Mucosa of gallbladder (tissue), 1 donor: ENCODE results near the gene CC2D1A. TPM values are rescaled to one million over a fixed set of nuclear protein-coding genes. Genes with fewer than 3 reads are reported as not detected.
A peak's percentile ranks its signal among the peaks of the same experiment; 100 is the strongest.
"Not testable (repeated sequence)": the region's sequence is repeated elsewhere in the genome, so short reads cannot be mapped to it uniquely, and the experiment has no call there.

Experiments
- DNase-seq: peaks from one replicate; pipeline ENCODE4 v3.0.0-alpha.2; 2020; ENCODE audit warnings: low spot score
- total RNA-seq: library from RNA; stranded (reverse); gene quantifications from one replicate; pipeline ENCODE4 v1.2.1, GENCODE V29; 2021
- donor health status: DM: no; HTN: no; CAD: no.

CC2D1A gene
- total RNA-seq, 1 donor from 2014 or later: 57.1 TPM

DNA sequence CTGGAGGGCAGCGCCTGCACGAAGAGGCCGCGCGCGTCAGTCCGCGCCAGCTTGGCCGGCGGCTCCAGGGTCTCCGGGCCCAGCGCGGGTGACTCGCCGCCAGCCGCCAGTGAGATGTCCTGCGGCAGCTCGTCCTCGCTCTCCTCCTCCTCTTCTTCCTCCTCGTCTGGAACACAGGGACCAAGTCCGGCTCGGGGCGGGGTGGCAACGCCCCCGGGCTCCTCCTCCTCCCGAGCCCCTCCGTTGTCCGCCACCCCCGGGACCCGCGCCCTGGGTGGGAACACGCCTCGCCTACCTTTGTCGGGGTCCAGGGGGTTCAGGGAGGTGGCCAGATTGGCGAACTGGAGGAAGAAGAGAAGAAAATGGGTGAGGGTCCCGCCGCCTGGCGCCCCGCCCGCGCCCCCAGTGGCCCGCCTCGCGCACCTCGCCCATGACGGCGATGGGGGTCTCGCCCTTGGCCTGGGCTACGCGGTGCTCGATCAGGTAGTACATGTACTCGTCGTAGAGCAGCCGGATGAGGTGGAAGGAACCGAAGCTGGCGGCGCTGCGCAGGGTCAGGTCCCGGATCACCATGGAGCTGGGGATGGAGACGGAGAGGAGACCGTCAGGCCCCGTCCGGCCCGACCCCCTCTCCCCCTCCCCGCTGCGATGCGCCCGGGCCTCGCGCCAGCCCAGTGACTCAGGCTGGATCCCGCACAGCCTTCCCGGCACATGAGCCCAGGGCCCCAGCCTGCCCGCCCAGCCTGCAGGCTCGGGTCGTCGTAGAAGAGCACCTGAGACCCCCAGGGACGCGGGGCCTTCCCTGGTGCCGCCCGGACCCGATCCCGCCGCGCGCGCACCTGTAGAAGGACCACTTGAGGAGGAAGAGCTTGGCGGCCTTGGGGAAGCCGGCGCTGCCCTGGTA lies 57.0 kb downstream of the CC2D1A start:
- no peak for DNase-seq

DNA sequence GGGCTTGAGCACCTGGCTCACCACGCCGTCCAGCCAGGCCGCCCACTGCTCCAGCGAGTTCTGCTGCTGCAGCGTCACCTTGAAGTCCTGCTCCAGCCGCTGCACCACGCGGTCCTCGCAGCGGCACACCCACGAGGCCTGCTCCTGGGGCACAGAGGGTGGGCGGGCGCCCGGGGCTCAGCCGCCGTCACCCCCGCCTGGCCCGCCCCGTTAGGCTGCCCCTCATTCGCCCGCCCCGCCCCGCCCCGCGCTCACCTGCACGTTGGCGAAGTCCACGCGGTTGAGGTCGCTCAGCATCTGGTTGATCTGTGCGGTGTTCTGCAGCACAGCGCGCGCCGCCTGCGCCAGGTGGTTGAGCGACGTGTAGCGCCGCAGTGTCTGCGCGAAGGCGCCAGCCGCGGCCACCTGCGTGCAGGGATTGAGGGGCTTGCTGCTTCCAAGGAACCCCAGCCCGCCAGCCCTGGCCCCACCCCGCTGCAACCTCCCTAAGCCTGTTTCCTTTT lies 57.7 kb downstream of the CC2D1A start:
- DNase-seq: no peak

DNA sequence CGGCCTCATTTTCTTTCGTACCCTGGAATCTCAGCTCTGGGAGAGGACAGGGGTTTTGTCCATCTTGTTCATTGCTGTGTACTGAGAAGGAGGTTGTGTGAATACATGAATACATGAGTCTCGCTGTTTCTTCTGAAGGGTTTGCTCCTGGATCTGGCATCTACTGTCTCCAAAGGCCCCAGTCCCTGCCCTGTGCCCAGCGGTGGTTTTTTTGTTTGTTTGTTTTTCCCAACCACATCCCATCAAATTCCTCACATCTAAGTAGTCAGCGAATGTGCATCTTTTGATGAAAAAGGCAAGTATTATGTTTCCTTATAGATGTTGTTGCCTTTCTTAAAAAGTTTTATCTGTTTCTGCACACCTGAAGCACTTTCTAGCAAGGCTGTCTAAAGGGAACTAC lies 58.8 kb downstream of the CC2D1A start:
- DNase-seq: no peak

DNA sequence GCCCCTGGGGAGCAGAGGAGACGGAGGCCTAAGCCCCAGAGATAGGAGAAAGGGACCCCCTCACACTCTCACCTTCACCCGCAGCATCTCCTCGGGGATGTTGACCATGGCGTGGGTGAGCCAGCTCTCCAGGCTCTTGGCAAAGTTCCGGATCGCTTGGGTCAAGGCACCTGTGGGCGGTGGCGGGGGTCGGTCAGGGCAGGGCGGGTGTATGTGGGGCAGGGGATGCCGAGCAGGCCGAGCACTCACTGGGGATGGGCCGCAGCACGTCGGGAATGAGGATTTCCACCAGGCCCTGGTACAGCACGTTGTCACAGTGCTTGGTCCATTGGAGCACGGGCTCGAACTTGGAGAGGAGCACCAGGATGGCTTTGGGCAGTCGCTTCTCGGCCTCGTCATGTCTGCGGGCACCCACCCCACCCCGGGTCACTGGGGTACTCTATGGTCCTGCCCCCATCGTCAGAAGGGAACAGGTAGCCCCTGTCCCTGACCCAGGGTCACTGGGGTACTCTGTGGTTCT lies 59.4 kb downstream of the CC2D1A start:
- DNase-seq: no peak

DNA sequence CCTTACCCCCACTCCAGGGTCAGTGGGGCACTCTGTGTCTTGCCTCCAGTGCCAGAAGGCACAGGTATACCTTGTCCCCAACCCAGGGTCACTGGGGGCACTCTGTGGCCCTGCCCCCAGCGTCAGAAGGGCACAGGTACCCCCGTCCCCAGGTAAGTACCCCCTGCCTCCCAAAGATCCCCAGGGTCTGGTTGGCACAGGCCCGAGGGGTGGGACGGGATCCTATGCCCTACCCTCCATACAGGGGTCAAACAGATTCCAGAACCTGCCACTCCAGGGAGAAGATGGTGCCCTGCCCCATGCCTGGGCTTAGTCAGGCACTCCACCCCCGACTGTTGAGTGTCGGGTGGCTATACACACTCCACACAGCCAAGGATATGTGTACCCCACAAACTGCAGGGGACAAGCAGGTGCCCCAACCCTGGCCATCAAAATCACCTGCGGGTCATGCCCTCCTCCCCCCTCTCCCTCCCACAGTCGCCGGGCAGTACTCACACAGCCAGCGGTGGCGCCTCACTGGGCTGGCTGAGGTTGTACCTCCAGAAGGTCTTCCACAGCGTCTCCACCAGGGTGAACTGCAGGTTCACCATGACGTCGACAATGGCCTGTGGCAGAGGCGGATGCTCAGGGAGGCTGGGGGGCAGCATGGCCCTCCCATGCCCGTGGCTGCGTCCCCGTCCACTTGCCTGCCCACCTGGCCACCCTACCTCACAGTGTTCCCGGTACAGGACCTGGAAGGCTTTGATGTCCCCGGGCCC lies 60.1 kb downstream of the CC2D1A start:
- DNase-seq: no peak

DNA sequence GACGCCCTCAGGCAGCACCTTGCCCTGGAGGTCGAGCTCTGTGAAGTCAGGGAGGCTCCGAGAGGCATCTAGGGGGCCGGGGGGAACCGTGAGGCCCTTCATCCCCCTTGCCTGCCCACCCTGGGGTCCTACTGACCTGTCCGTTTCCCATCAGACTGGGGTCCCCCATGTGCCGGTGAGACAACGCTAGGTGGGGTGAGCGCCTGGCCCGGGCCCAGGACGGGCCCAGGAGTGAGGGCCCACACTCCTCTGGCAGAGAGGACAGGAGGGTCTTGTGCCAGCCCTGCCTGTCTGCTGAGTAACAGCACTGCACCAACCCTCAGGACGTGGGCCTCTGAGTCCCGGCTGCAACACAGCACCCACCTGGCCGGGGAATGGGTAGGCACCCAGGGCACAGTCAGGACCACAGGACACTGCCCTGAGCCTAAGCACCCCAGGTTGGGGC lies 60.7 kb downstream of the CC2D1A start:
- DNase-seq: no peak

DNA sequence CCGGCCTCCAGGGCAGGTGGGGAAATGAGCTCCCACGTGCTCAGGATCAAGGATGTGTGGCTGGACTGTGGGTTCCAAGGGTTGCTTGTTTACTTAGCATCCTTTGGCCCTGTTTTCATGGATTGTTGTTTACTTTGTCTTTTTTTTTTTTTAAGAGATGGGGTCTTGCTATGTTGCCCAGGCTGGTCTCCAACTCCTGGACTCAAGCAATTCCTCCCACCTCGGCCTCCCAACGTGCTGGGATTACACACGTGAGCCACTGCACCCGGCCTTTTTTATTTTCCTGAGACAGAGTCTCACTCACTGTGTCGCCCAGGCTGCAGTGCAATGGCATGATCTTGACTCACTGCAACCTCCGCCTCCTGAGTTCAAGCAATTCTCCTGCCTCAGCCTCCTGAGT lies 61.2 kb downstream of the CC2D1A start:
- not testable (repeated sequence) for DNase-seq

DNA sequence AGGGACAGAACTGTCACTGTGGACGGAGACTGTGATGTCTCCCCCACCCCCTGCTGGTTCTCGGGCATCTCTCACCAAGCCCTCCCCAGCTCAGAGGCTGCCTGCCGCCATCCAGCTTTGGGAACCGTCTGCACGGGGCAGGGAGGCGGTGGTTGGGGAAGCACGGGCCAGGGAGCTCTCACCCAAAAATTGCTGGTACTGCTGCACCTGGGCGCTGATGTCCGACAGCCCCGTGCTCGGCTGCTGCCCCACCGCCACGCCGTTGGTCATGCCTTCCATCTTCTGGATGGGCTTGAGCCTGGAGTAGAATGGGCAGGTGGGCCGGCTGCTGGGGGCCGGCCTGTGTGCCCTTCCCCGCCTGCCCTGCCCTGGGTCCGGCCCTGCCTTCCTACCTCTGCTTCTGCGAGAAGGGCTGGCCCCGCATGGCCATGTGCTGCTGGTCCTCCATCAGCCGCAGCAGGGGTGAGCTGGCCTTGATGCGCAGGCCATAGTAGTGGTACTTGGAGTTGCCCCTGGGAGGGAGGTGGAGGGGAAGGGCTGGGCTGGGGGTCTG lies 62.5 kb downstream of the CC2D1A start:
- no peak for DNase-seq

DNA sequence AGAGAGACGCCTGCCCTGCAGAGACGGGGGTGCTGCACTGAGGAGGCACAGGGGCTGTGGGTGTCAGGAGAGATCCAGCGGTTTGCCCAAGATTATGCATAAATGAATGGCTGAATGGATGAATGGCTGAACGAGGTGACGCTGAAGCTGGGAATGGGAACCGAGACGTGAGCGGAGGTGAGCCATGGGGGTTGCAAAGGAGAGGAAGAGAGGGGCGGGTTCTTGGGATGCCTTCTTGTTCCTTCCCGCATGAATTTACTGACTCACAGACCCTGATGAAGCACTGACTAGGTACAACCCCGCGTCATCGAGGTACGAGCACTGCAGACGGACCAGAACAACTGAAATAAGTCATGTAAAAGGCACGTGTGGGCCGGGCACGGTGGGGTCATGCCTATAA lies 63.0 kb downstream of the CC2D1A start:
- DNase-seq: no peak

DNA sequence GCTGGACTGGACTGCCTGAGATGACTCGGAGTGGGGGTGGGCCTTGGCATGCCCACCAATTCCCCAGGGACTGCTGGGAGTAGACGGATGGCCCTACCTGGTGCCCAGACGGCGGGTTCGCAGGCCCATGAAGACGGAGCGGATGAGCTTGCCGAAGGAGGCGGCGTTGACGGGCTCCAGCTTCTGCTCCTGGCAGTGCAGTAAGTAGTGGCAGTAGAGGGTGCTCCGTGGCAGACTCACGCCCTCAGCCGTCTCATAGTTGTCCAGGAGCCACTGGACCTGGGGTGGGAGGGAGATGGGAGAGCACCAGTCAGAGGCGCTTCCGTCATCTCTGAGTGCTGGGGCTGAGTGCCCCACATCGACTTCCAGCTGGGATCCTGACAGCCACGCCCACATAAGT lies 63.9 kb downstream of the CC2D1A start:
- DNase-seq: no peak

DNA sequence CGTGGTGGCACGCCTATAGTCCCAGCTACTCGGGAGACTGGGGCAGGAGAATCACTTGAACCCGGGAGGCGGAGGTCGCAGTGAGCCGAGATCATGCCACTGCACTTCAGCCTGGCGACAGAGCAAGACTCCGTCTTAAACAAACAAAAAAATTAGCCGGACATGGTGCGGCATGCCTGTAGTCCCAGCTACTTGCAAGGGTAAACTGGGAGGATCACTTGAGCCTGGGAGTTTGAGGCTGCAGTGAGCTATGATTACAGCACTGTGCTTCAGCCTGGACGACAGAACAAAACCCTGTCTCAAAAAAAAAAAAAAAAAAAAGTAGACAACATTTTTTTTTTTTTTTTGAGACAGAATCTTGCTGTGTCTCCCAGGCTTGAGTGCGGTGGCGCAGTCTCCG lies 65.9 kb downstream of the CC2D1A start:
- DNase-seq: not testable (repeated sequence)

DNA sequence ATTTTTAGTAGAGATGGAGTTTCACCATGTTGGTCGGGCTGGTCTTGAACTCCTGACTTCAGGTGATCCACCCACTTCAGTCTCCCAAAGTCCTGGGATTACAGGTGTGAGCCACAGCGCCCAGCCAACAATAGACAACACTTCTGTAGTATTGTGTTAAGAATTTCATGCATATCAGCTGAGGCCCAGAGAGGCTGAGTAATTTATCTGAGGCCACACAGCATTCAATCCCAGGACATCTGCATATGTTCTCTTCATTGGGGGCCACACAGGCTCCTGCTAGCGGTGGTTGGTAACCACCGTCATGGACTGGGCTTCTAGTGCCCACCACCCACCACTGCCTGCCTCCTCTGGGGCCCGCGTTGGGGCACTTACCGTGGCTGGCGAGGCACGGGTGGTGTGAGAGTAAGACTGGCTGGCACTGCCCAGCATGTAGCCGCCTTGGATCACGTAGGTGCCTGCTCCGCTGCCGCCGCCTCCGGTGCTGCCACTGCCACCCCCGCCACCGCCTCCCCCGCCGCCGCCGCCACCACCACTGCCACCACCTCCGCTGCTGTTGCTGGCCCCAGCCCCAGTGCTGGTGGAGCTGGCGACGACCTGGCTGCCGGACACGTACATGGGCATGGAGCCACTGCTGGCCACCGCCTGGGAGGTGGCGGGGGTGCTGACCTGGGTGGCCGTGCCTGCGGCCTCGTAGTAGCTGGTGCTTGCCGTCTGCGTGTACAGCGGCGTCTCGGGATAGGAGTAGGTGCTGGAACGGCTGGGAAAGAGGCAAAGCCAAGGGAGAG lies 66.6 kb downstream of the CC2D1A start:
- DNase-seq: no peak

DNA sequence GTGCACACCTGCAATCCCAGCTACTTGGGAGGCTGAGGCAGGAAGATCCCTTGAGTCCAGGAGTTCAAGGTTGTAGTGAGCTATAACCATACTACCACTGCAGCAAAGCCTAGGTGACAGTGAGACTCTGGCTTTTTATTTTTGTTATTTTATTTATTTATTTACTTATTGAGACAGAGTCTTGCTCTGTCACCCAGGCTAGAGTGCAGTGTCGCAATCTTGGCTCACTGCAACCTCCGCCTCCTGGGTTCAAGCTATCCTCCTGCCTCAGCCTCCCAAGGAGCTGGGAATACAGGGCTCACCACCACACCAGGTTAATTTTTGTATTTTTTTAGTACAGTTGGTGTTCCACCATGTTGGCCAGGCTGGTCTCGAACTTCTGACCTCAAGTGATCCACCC lies 67.5 kb downstream of the CC2D1A start:
- not testable (repeated sequence) for DNase-seq

DNA sequence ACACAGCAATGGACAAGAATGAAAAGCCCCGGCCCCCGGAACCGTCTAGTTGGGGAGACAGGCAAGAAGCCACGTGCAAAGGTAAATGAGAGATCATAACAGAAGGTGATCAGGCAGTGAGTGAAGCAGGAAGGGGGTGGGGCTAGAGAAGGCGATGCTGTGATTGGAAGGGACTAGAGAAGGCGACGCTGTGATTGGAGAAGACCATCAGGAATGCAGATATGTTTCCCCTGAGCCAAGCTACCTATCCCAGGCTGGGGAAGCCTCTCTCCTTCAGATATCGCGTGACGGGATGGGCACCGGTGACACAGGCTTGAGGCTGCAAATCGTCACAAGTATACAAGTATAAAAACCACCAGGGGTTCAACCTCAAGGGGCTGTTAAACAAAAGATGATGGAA lies 68.1 kb downstream of the CC2D1A start:
- peak; percentile 75 for DNase-seq

DNA sequence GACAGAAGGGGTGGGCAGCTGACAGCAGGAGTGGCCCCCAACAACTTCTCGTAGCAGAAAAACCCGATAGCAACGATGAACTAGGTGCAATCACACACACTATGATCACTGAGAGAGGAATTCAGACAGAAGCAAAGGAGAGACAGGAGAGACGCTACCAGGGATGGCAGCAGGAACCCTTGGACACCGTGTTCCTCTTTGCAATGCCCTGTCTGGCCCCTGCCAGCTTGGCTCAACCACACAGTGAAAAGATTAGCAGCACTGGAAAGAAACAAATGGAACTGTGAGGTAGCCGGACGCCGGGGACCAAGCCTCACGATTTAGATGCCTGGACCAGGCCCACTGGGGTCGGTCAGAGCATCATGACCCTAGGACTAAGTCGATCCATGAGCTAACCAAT lies 69.9 kb downstream of the CC2D1A start:
- no peak for DNase-seq

DNA sequence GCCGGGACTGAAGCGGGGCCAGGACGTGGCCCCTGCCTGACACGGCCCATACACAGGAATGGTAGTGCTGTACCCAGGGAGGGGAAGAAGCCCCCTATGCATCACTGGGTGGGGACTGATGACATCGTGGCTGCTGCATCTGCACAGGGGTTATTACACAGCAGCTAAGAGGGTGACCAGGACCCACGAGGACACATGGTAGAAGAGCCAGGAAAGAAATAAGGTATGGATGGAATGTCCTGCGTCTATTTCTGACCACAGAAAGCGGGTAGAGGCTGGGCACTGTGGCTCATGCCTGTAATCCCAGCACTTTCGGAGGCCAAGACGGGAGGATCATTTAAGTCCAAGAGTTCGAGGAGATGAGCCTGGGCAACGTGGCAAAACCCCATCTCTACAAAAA lies 70.4 kb downstream of the CC2D1A start:
- no peak for DNase-seq

DNA sequence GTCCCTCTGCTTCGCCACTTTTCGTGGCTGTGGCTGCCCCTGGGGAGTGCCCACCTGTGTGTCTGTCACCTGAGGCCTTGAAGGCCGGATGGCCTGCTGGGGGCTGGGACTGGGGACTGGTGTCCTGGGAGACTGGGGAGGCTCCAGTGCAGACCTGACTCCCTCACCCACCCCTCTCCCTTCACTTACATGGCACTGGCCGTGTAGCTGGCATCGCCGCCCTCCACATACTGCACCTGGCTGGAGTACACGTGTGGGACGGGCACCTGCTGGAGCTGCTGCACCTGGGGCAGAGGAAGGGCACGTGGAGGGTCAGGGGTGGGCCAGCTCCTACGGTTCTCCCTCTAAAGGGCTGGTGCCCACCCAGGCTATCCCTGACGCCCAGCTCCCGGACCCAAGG lies 71.8 kb downstream of the CC2D1A start:
- no peak for DNase-seq

DNA sequence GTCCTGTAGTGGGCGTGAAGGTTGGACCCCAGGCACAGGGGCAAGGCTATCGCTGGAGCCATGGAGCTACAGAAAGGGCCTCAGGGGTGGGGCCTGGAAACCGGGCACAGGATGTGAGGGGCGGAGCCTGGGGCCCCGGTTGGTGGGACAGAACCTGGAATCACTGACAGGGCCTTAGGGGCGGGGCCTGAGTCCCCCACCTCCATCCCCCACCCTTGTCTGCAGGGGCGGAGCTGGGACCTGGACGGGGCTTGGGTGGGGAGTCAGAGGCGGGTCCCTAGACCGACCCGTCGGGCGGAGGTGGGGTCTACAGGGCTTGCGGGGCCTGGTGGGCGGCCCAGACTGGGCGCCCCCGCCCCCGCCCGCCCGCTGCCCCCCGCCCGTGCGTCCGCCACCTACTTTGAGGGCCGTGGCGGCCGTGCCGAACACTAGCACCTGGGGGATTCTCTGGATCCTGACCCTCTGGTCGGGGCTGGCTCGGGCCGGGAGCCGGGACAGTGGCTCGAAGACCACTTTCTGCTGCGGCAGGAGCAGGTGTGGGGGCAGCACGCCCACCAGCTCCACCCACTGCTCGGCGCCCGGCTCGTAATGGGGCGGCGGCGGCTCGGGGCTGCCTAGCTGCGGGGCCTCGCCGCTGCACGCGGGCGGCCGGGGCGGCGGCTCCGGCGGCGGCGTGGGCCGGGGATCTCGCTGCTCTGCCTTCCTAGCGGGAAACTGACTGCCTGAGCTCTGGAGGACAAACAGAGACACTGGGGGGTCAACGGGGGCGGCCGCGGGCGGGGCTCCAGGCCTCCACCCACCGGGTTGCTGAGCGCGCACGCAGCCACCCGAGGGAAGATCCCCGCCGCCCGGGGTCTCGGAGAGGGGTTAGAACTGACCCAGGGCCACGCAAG lies 72.6 kb downstream of the CC2D1A start:
- peak; percentile 53 for DNase-seq

DNA sequence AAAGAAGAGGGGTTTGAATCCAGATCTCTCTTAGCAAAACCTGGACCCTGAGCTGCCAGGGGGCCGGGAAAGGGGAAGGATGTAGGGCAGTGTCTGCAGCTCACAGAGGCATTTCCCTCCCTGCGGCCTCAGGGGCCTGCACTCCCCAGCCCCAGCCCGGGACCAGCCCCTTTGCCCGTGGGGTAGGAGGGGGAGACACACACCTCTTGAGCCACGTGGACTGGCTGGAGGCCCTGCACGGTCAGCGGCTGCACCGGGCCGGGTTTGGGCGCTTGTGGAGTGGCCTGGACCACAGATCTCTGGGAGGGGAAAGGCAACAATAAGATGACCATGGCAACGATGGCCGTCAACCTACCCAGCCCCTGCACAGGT lies 73.2 kb downstream of the CC2D1A start:
- no peak for DNase-seq

DNA sequence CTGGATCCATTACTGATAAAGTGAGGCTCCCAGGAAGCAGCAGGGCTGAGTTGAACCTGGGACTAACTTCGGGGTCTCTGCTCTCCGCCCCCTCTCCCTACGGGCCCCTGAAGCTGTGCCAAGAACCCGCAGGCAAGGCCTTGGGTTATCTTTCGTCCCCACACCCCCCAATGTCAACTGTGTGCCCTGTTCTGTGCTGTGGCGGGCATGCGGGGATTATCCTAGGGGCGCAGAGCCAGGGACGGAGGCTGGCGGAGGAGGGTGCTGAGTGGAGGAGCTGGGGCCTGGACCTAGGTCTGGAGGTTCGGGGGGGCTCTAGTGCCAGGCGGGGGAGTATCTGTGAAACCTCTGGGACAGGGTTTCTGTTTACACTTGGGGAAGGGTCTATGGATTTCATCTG lies 73.7 kb downstream of the CC2D1A start:
- DNase-seq: no peak
